Measurements from ENCODE around the gene HDLBP.

The HDLBP gene

DNA sequence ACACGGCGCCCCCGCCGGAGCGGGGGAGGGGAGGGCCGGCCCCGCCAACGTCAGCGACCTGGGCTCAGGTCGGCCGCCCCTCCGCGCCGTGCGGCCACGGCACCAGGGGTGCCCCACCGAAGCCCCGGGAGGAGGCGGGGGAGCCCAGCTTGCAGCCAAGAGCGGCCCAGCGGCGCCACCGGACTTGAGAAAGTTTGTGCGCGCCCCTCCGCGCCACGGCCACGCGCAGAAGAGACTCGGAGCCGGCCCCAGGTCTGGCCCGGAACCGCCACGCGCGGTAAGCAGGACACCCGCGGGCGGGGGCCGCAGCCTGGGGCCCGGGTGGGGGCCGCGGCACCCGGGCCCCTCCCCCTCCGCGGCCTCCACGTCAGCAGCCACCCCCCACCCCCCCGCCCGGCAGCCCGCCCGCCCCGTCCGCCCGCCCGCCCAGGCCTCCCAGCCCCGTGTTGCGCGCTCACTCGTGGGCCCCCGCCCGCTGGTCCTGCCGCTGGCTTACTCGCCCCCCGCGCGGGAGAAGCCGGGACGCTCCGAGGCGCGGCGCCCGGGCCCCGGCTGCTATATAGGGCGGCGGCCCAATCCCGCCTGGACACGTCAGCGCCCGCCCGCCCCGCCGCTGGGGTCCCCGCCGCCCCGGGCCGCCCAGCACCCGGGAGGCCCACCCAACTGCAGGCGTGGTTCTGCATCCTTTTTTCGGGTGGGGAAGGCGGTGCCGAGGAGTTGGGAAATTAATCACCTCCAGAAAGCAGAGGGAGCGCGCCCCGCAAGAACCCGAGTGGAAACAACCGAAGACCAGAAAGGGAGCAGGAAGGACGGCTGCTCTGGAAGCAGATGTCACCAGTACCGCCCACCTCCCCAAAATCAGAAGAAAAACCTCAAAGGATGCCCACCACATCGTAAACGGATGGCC lies 42.9 kb downstream of the HDLBP start:
- ATAC-seq (ENCODE audit: low read depth) (peak; percentile 70), DNase-seq (ENCODE audit: low spot score) (no peak)
- H3K4me3 ChIP-seq (ENCODE audit: severe bottlenecking) = peak overlapping the region; percentile 98
- TF ChIP-seq CTCF (IDR thresholded peaks at IDR 0.05; ENCODE audit: poor library complexity, severe bottlenecking) = no peak
- peaks cover 8% of the 10 kb centered on the region for H3K4me1 ChIP-seq (ENCODE audit: insufficient read depth, poor library complexity, severe bottlenecking)
- H3K27ac ChIP-seq (ENCODE audit: poor library complexity, severe bottlenecking) = peak overlapping the region; percentile 77
- H3K9me3 ChIP-seq (ENCODE audit: severe bottlenecking) = no peaks in the 10 kb centered on the region
- peaks cover 32% of the 10 kb centered on the region for H3K36me3 ChIP-seq (ENCODE audit: low read depth)
- no peaks in the 10 kb centered on the region for H3K27me3 ChIP-seq (ENCODE audit: insufficient read depth, poor library complexity, severe bottlenecking)

- DNase-seq (ENCODE audit: low spot score) = no peak
- peak overlapping the region; percentile 98 for H3K4me3 ChIP-seq (ENCODE audit: severe bottlenecking)
- H3K9me3 ChIP-seq (ENCODE audit: severe bottlenecking) = no peaks in the 10 kb centered on the region
- H3K36me3 ChIP-seq (ENCODE audit: low read depth) = peaks cover 33% of the 10 kb centered on the region
- H3K27ac ChIP-seq (ENCODE audit: poor library complexity, severe bottlenecking) = peak overlapping the region; percentile 77
- ATAC-seq (ENCODE audit: low read depth) = peak; percentile 75
- TF ChIP-seq CTCF (IDR thresholded peaks at IDR 0.05; ENCODE audit: poor library complexity, severe bottlenecking) = no peak
- H3K4me1 ChIP-seq (ENCODE audit: insufficient read depth, poor library complexity, severe bottlenecking) = peaks cover 8% of the 10 kb centered on the region
- H3K27me3 ChIP-seq (ENCODE audit: insufficient read depth, poor library complexity, severe bottlenecking) = no peaks in the 10 kb centered on the region
Measured at GRCh38 chr2:241271706-241272302, 43.7 kb downstream of the HDLBP start.

DNA sequence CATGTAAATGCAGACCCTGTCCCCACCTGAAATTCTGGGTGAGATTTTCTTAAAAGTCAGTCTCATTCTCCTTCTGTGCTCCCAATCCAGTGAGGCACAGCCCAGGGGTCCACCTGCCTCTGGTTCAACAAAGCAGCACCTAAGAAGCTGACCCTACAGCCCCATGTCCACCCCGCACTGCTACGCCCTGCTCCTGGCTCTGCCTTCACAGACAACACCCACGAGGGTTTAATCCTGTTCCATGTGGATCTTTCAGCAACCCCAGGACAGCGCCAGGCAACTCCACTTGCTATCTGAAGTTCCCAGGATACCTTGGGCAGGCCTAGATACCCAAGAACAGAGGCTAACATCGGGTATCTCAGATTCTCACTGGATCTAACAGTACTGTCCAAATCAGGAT lies 44.9 kb downstream of the HDLBP start:
- no peak overlapping the region for H3K27ac ChIP-seq (ENCODE audit: poor library complexity, severe bottlenecking)
- ATAC-seq (ENCODE audit: low read depth) (no peak), DNase-seq (ENCODE audit: low spot score) (no peak)
- no peaks in the 10 kb centered on the region for H3K9me3 ChIP-seq (ENCODE audit: severe bottlenecking)
- H3K4me3 ChIP-seq (ENCODE audit: severe bottlenecking) = no peak overlapping the region
- no peak for TF ChIP-seq CTCF (IDR thresholded peaks at IDR 0.05; ENCODE audit: poor library complexity, severe bottlenecking)
- H3K36me3 ChIP-seq (ENCODE audit: low read depth) = peaks cover 45% of the 10 kb centered on the region
- H3K4me1 ChIP-seq (ENCODE audit: insufficient read depth, poor library complexity, severe bottlenecking) = peaks cover 8% of the 10 kb centered on the region
- H3K27me3 ChIP-seq (ENCODE audit: insufficient read depth, poor library complexity, severe bottlenecking) = no peaks in the 10 kb centered on the region

DNA sequence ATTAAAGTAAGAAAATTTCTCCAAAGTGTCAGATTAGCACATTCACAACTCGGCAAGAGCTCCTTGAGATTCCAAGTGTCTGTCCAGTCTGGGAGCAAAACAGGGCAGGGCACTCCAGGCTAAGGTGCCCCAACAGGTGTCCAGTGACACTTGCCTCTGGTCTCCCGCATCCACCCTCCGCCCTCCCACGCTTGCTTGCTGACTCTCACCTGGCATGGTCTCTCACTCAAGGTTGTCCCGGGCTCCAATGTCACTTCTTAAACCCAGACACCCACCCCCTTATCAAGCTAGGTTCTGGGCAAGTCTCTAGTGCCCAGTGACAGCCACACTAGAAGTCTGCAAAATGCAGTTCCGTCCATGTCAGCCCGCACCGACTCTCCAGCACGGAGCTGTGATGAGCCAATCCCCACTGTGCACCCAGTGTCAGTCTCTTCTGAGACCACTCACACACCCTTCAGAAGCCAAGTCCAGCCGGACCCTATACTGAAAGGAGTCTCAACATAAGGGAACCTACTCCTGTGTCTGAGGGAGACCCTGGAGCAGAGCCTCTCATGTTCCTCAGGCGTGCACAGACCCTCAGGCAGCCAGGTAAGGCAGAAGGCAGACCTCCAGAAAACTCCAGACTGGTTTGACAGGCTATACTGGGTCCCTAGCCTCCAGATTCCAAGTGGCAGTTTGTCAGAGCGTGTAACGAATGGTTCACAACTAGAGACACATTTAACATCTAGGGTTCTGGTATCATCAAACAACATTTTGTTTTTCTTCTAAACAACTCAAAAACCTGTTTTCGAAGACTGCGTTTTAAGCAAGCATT lies 45.6 kb downstream of the HDLBP start:
- no peak for TF ChIP-seq CTCF (IDR thresholded peaks at IDR 0.05; ENCODE audit: poor library complexity, severe bottlenecking)
- H3K4me1 ChIP-seq (ENCODE audit: insufficient read depth, poor library complexity, severe bottlenecking) = peaks cover 8% of the 10 kb centered on the region
- no peak for ATAC-seq (ENCODE audit: low read depth)
- no peaks in the 10 kb centered on the region for H3K9me3 ChIP-seq (ENCODE audit: severe bottlenecking)
- peaks cover 52% of the 10 kb centered on the region for H3K36me3 ChIP-seq (ENCODE audit: low read depth)
- no peak overlapping the region for H3K27ac ChIP-seq (ENCODE audit: poor library complexity, severe bottlenecking)
- H3K4me3 ChIP-seq (ENCODE audit: severe bottlenecking) = no peak overlapping the region
- no peak for DNase-seq (ENCODE audit: low spot score)
- H3K27me3 ChIP-seq (ENCODE audit: insufficient read depth, poor library complexity, severe bottlenecking) = no peaks in the 10 kb centered on the region

All from RWPE2 (cell line).